Measurements from ENCODE around the gene GABRR2.

GRCh38 chr6:89275900-89276299 is 39.2 kb downstream of the GABRR2 start:
- no peak for TF ChIP-seq CTCF (IDR thresholded peaks at IDR 0.05; ENCODE audit: insufficient read depth, low read length, poor library complexity, severe bottlenecking)
- no peak for TF ChIP-seq EZH2phosphoT487 (conservative IDR thresholded peaks at IDR 0.05; ENCODE audit: low read length)
